Cerebellar cortex (tissue), 1 donor: ENCODE results near the gene FAM156B.
"Not testable (repeated sequence)": the region's sequence is repeated elsewhere in the genome, so short reads cannot be mapped to it uniquely, and the experiment has no call there.

ENCODE experiments used
- DNase-seq: peaks from one replicate; pipeline ENCODE4 v3.0.0-alpha.2; 2015; ENCODE audit warnings: low spot score

Gene FAM156B

DNA sequence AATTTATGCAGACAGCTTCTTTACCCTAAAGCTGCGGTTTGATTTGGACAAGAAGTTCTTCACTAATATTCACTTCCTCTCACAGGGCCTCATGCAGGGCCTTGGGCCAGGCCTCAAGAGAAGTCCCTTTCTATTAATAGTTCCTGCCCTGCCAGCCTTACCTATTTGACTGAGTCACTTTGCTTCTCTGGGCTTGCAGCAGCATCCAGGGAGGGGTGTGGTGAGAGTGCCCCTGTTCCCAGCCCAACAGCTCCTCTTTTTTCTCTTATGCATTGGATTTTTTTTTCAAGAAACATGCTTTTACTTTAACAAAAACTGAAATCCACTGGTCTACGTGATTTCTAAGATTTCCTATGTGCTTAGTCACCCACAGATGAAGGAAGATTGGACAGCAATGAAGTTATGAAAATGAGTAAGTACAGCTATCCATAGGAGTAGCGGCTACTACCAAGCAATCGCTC lies 26.7 kb downstream of the FAM156B start:
- DNase-seq: no peak

DNA sequence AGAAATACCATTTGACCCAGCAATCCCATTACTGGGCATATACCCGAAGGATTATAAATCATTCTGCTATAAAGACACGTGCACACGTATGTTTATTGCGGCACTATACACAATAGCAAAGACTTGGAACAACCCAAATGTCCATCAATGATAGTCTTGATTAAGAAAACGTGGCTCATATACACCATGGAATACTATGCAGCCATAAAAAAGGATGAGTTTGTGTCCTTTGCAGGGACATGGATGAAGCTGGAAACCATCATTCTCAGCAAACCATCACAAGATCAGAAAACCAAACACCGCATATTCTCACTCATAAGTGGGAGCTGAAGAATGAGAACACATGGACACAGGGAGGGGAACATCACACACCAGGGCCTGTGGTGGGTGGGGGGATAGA lies 33.1 kb downstream of the FAM156B start:
- DNase-seq: not testable (repeated sequence)

GRCh38 chrX:52933213-52933612 lies 36.1 kb downstream of the FAM156B start:
- no peak for DNase-seq

DNA sequence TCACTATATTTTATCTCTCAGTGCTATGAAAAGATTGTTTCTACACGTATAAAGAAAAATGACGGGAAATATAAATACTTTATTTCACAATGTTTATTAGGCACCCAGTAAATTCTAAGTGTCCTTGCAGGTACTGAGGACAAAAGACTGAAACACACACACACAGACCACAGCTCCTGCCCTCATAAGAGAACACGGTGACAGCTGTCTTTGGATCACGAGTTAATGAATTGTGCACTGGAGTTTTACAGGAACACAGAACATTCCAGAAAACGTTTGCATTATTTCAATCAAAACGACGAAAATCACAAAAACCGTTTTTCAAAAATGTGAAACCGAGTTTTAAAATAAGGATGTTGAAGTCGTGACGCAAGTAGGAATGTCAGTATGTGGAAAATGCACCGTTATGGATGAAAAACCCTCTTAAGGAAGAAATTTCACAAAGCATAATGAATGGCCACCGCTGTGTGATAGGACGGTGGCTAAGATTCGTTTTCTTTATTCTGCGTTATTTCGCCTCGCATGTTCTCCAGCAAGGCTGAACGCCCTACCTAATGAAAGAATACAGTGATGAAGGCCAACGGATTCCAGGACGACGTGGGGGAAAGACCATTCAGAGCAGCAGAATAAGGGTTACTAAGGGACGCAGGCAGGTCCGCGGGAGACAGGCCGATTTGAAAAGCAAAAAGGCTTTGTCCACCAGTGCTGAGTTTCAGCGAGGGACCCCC lies 37.0 kb downstream of the FAM156B start:
- DNase-seq: no peak

DNA sequence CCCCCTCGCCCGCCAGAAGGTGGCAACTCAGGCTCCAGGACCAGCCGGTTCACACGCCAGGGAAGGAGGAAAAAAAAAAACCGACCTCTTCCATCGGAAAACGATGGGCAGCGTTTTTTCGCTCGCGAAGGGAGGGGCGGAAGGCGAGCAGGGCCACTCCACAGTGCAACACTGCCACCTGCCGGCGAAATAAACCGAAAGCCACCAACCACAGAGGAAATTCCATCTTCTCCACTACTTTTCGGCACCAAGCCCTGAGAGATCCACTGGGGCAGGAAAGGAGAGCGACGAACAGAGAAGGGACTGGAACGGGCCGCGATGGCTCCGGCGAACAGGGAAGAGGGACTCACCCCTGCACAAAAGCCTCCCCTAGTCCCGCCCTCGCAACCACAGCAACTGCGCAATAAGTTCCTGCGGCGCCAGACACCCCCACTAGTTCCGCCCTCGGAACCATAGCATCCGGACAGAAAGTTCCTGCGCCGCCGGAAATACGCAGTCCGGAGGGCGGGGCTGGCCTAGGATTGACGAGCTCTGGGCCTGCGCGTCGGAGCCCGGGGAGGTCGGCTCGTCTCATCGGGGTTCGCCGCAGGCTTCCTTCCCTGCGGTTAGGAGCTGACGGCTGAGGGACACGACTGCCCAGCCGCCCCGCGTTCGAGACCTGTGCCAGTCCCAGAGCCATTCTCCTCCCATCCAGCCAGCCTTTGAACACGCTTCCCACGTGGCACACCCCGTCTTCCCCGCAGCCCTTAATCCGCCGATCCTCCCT lies 37.8 kb downstream of the FAM156B start:
- peak; percentile 92 for DNase-seq

GRCh38 chrX:52935470-52935784 lies 38.3 kb downstream of the FAM156B start:
- not testable (repeated sequence) for DNase-seq

DNA sequence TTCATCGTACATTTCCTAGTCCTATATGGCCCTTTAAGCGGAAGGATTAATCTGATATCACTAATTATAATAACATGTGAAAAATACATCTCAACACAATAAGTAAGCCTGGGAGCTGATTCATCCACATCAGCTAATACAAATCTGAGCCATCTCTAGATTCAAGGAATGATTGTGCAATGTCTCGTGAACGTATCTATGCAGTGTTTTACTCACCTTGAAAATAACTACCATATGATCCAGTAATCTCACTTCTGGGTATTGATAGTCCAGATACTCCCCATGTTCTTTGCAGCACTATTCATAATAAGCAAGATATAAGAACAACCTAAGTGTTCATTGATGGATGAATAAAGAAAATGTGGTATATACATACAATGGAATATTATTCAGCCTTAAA lies 43.6 kb downstream of the FAM156B start:
- not testable (repeated sequence) for DNase-seq

GRCh38 chrX:52941728-52942127 lies 44.6 kb downstream of the FAM156B start:
- DNase-seq: not testable (repeated sequence)

GRCh38 chrX:52945838-52946494 lies 48.8 kb downstream of the FAM156B start:
- DNase-seq: not testable (repeated sequence)

DNA sequence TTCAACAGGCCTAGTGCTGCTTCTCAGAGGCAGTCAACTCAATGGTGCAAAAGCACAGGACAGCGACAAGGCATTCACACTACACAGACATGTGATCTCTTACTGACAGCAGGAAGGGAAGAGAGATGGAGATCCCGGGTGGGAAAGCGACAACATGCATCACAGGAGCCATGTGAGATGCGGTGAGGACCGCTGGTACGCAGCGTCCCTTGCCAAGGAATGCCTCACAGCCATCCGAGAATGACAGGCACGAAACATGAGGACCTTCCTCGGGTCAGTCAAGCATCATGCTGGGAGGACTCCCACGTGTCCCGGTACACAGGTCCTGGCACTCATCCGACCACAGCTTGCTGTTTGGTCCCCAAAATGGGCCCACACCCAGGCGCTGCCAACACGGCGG lies 50.4 kb downstream of the FAM156B start:
- DNase-seq: not testable (repeated sequence)

DNA sequence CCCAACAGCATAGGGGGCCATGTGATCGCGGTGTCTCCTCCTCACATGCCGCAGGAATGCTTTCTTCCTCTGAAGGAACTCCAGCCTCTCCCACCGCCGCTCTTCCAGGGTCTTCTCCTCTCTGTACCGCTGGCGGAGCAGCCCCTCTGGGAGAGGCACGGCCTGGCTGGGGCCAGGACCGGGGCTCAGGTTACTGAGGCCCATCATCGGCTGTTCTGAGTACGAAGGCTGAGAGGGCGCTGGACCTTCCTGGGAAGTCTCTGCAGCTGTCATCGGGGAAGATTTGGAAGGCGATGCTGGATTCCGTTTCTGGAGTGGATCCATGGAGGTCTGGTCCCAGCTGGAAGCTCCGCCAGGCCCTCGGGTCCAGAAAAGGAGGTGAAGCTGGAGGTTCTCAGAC lies 51.1 kb downstream of the FAM156B start:
- not testable (repeated sequence) for DNase-seq

GRCh38 chrX:52949325-52949724 lies 52.2 kb downstream of the FAM156B start:
- not testable (repeated sequence) for DNase-seq

DNA sequence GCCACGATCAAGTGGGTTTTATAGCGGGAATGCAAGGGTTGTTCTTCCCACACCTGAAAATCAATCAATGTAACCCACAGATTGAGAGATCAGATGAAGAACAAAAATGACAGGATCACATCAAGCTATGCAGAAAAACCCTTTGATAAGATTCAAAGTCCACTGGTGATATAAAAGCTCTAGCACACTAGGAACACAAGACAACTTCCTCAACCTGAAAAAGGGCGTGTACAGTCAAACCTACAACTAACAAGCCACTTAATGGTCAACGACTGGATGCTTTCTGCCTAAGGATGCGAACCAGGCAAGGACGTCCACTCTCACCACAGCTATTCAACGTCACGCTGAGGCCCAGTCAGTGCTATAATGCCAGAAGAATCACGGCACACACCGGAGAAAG lies 52.8 kb downstream of the FAM156B start:
- not testable (repeated sequence) for DNase-seq
